Uterus (tissue), 4 donors: Measurements from ENCODE around the gene NAV2. TPM values are rescaled to one million over a fixed set of nuclear protein-coding genes. Genes with fewer than 3 reads are reported as not detected.

Experiments used
- DNase-seq, 2 donors: peaks; one replicate each; pipeline ENCODE4 v3.0.0-alpha.2; 2019 to 2020
- H3K27ac ChIP-seq, 2 donors: fragments of 200-600 bp; sonication (generic); 1 replicate in 1 of 2; 2 replicates in 1 of 2; pipeline ENCODE4 v1.5.1; 2016 to 2018
- H3K27me3 ChIP-seq, 2 donors: fragments of 200-600 bp; sonication (generic); one replicate each; pipeline ENCODE4 v1.5.1; 2018 to 2019; ENCODE audit warnings: control low read depth in 1 of 2
- H3K36me3 ChIP-seq, 2 donors: fragments of 200-600 bp; sonication (generic); one replicate each; pipeline ENCODE4 v1.5.1; 2019; ENCODE audit warnings: control low read depth in 1 of 2
- H3K4me1 ChIP-seq, 2 donors: fragments of 200-600 bp; sonication (generic); one replicate each; pipeline ENCODE4 v1.5.1; 2018 to 2019; ENCODE audit warnings: control low read depth in 1 of 2
- H3K4me3 ChIP-seq, 2 donors: fragments of 200-600 bp; sonication (generic); 1 replicate in 1 of 2; 2 replicates in 1 of 2; pipeline ENCODE4 v1.5.1; 2018 to 2019; ENCODE audit warnings: mild to moderate bottlenecking in 1 of 2
- H3K9me3 ChIP-seq, 2 donors: fragments of 200-600 bp; sonication (generic); one replicate each; pipeline ENCODE4 v1.5.1; 2019; ENCODE audit warnings: control low read depth in 1 of 2
- CTCF ChIP-seq, 4 experiments: fragments of 200-600 bp in 2 of 4; fragments of 450-650 bp in 2 of 4; sonication (generic) in 2 of 4; IDR thresholded peaks; one replicate each; pipeline ENCODE4 v1.5.1; 2016 to 2019; ENCODE audit warnings: antibody characterized with exemption in 4 of 4, mild to moderate bottlenecking in 2 of 4, moderate library complexity in 1 of 4
- POLR2A ChIP-seq, 2 donors: fragments of 450-650 bp; IDR thresholded peaks; one replicate each; pipeline ENCODE4 v1.6.1; 2016; ENCODE audit warnings: antibody characterized with exemption in 2 of 2, mild to moderate bottlenecking in 1 of 2, moderate library complexity in 1 of 2
- intact Hi-C: fragments of 100-400 bp; cut with DNase I; formaldehyde crosslinking; loops from one replicate; pipeline ENCODE4 v1.15.1; 2023; ENCODE audit warnings: low total_unique reads
- total RNA-seq, 4 donors: library from RNA; depleted of rRNA in 3 of 4; stranded (reverse); fragments of >200 nt in 3 of 4; gene quantifications; one replicate each; pipeline versions ENCODE4 v1.1.0 to v1.2.4, GENCODE V29; 2014 to 2023
- donor health status: DM: yes; HTN: yes; CAD: no.

The NAV2 gene
- total RNA-seq, 4 donors from 2014 or later, result 2.6 to 31.6 (median 5.7) TPM

DNA sequence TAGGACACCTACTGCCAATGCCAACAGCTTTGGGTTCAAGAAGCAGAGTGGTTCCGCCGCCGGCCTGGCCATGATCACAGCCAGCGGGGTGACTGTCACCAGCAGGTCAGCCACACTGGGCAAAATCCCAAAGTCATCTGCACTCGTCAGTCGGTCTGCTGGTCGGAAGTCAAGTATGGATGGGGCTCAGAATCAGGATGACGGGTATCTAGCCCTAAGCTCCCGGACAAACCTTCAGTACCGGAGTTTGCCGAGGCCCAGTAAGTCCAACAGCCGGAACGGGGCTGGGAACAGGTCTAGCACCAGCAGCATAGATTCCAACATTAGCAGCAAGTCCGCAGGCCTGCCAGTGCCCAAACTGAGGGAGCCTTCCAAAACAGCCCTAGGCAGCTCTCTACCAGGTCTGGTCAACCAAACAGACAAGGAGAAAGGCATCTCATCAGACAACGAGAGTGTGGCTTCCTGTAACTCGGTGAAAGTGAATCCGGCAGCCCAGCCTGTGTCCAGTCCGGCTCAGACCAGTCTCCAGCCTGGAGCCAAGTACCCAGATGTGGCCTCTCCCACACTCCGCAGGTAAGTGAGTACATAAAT is 332.6 kb downstream of the NAV2 start:
- Histone ChIP-seq H3K4me3 (no peak overlapping the region), H3K9me3 (no peaks in the 10 kb centered on the region), H3K36me3 (no peaks in the 10 kb centered on the region), H3K27ac (no peak overlapping the region), H3K27me3 (no peaks in the 10 kb centered on the region), H3K4me1 (peaks cover 8 to 11% of the 10 kb centered on the region in 2 donors)
- intact Hi-C loops, result loop anchor here (10.0 kb wide), 1 partner anchor 50 kb away; no protein-coding TSS in a partner anchor
- TF ChIP-seq POLR2A (IDR thresholded peaks at IDR 0.05), result no peak
- TF ChIP-seq CTCF (IDR thresholded peaks at IDR 0.05), result no peak
- no peak for DNase-seq

- Histone ChIP-seq H3K36me3 (no peaks in the 10 kb centered on the region), H3K4me3 (no peak overlapping the region), H3K9me3 (no peaks in the 10 kb centered on the region), H3K4me1 (peaks cover 10 to 11% of the 10 kb centered on the region in 2 donors), H3K27ac (no peak overlapping the region), H3K27me3 (no peaks in the 10 kb centered on the region)
- TF ChIP-seq POLR2A (IDR thresholded peaks at IDR 0.05) (no peak), CTCF (IDR thresholded peaks at IDR 0.05) (no peak)
- no peak for DNase-seq
- intact Hi-C loops, result loop anchor here (10.0 kb wide), 1 partner anchor 48 kb away; no protein-coding TSS in a partner anchor
These were observed 333.8 kb downstream of the NAV2 start for GRCh38 chr11:20046416-20046815.

GRCh38 chr11:20047006-20047768 is 334.6 kb downstream of the NAV2 start:
- Histone ChIP-seq H3K36me3 (no peaks in the 10 kb centered on the region), H3K27me3 (no peaks in the 10 kb centered on the region), H3K4me1 (peaks cover 10 to 11% of the 10 kb centered on the region in 2 donors), H3K4me3 (no peak overlapping the region), H3K9me3 (no peaks in the 10 kb centered on the region), H3K27ac (peak overlapping the region in 1 of 2 donors; percentile 78)
- intact Hi-C loops, result loop anchor here (10.0 kb wide), 1 partner anchor 48 kb away; no protein-coding TSS in a partner anchor
- no peak for DNase-seq
- no peak for TF ChIP-seq CTCF (IDR thresholded peaks at IDR 0.05)
- no peak for TF ChIP-seq POLR2A (IDR thresholded peaks at IDR 0.05)

- no peaks in the 10 kb centered on the region for H3K36me3 ChIP-seq
- no peak for DNase-seq
- H3K27ac ChIP-seq, result peak overlapping the region; percentile 59 to 78
- no peaks in the 10 kb centered on the region for H3K9me3 ChIP-seq
- H3K27me3 ChIP-seq, result no peaks in the 10 kb centered on the region
- intact Hi-C loops, result loop anchor here (10.0 kb wide), 1 partner anchor 47 kb away; no protein-coding TSS in a partner anchor
- TF ChIP-seq CTCF (IDR thresholded peaks at IDR 0.05), result no peak
- TF ChIP-seq POLR2A (IDR thresholded peaks at IDR 0.05), result no peak
- H3K4me3 ChIP-seq, result no peak overlapping the region
- H3K4me1 ChIP-seq, result peaks cover 10 to 11% of the 10 kb centered on the region in 2 donors
These were observed 335.1 kb downstream of the NAV2 start for GRCh38 chr11:20047769-20048154.

- peaks cover 10 to 11% of the 10 kb centered on the region in 2 donors for H3K4me1 ChIP-seq
- intact Hi-C loops, result loop anchor here (10.0 kb wide), 1 partner anchor 47 kb away; no protein-coding TSS in a partner anchor
These were observed 335.6 kb downstream of the NAV2 start for GRCh38 chr11:20048246-20048645.

More at GRCh38 chr11:20048246-20048645, 335.6 kb downstream of the NAV2 start:
- DNase-seq, result peak in 1 of 2 donors; percentile 39
- H3K4me3 ChIP-seq, result no peak overlapping the region
- H3K9me3 ChIP-seq, result no peaks in the 10 kb centered on the region
- peak overlapping the region; percentile 59 to 78 for H3K27ac ChIP-seq
- TF ChIP-seq CTCF (IDR thresholded peaks at IDR 0.05) (no peak), POLR2A (IDR thresholded peaks at IDR 0.05) (no peak)
- H3K27me3 ChIP-seq, result no peaks in the 10 kb centered on the region
- no peaks in the 10 kb centered on the region for H3K36me3 ChIP-seq
